NCI-H2196 treated with DMSO at 0.1 percent for 48 hours (cell line): ENCODE results near the gene DNAH10.
A peak's percentile ranks its signal among the peaks of the same experiment; 100 is the strongest.
"Not testable (repeated sequence)": the region's sequence is repeated elsewhere in the genome, so short reads cannot be mapped to it uniquely, and the experiment has no call there.

Experiments
- DNase-seq: peaks from one replicate; lab custom pipeline; 2025; ENCODE audit not compliant: unreplicated experiment; lab: John Stamatoyannopoulos, UW

Gene DNAH10

DNA sequence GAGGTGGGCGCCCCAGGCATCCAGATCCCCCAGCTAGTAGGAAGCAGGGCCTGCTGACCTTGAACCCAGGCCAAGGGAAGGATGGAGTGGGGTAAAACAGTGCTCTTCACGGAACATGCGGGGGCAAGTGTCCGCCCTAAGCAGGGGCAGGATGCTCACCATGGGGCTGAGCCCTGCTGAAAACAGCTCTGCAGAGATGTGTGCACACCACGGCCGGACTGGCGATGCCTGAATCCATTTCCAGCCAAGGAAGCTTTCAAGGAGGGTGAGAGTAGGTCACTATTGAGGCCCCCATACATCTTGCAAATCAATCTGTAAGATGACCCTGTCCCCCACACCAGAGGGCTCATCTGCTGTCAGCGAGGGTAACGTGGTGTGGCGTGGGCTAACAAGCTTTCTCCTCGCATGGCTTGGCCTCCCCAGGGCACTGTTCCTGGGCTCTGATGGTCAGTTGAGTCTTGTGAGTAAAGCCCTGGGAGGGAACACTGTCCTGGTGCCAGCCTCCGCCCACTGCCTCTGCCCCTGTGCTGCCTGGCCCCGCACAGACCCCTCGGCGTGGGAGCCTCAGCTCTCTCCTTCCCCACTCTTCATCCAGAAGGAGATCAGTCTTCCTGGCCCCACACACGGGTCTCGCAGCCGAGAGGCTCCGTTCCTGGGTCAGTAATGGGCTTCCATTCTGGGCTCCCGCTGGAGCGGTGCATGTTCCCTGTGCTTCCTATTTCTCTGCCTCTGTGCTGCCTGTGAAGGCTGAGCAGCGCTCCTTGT is 141.4 kb downstream of the DNAH10 start:
- no peak for DNase-seq

DNA sequence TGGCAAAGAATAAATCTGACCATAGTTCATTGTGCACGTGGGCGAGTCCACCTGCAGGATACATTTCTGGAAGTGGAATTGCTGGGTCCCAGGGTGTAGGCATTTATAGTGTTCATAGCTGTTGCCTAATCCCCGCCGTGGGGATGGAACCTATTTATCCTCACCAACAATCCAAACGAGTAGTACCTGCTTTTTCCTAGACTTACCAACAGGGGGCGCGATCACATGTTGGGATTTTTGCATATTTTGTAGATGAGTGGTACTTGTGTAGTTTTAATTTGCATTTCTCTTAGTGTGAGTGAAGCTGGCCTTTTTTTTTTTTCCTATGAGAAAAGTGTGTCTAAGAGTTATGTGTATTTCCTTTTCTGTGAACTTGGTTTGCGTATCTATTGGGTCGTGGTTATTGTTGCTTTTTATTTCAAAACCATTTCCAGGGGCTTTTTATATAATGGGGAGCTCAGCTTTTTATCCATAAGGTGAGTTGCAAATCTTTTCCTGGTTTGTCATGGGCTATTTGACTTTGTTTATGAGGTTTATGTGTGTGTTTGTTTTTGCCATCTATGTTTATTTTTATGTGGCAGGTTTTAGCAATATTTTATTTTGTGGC is 143.3 kb downstream of the DNAH10 start:
- DNase-seq, result peak; percentile 12

DNA sequence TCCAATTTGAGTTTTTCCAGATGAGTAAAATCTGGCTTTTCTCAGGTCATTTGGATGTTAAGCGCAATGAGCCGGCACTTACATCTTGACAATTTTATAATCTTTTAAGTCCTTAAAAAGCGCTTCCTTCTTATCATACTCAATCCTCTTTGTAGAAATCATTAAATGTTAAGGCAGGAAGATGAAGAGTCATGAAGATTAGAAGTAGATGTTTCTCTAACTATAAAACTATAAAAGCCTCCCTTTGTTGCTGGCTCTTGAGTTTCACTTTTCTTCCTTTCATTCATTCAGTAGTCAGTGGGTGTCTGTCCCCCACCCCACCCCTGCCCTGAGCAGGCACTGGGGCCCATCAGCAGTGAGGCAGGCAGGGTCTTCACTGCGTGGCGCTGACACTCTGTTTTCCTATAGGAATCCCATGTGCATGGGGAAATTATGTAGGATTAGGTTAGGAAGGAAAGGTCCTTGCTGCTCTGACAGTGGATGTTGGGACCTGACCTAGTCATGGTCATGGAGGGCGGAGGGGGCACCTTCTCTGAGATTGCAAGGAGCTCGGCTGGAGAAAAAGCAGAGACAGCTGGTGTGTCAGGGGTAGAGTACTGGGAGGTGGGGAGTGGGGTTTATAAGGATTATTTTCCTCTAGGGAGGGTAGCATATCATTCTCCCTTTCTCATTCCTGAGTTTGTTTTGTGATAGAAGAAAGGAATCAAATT is 144.8 kb downstream of the DNAH10 start:
- no peak for DNase-seq

DNA sequence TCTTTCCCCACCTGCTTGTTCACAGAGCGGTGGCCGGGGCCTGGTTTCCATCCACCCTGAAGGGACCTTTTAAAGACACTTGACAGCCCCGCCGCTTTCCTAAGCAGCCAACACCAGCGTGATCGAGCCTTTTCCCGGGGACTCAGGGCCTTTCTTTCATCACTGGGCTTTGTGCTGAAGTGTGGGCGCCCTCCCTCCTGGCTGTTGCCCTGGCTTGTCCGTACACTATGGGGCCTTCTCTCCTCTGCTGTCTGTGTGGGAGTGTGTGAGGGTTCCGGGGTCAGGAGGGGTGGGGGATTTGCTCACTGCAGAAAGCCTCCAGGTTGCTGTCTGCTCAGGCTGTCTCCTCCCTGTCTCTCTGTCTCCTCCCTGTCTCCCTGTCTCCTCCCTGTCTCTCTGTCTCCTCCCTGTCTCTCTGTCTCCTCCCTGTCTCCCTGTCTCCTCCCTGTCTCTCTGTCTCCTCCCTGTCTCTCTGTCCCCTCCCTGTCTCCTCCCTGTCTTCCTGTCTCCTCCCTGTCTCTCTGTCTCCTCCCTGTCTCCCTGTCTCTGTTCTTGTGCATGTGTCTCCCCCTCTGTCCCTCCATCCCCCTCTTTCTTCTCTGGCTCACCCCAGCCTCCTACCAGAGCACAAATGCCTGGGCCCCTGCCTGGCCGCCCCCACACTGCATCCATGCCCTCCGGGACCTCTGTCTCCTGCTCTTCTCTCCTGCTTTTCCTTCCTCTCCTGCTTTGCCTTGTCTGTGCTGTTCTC is 145.8 kb downstream of the DNAH10 start:
- DNase-seq, result no peak

DNA sequence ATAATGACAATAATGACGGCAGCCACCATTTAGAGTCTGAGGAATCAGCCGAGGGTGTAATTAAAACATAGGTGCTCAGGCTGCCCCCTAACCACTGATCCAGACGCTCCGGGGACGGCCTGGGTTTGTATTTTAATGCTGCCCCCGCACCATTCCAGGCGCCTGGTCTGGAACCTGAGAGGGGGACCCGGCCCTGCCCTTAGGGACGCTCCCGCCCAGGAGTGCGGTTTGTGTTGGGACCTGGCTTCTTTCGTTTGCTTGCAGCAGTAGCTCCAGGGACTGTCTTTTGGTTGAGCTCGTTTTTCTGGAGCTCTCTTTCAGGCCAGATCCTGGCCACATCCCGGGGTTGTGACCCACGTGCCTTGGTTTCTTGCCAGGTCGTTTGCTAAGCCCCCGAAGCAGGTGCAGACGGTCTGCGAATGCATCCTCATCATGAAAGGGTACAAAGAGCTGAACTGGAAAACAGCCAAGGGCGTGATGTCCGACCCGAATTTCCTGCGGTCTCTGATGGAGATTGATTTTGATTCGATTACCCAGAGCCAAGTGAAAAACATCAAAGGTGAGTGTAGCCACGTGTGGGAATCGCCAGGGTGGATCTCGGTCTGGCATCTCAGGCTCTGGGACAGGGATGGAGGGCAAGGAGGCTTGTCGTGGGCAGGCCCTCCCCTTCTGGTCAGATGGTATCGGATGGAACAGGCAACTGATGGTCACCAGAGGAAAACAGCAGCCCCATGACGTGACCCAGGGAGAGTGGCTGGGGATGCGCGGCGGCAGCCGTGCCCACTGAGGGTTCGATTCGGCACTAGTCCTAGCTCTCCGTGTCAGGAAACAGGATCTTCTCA is 147.0 kb downstream of the DNAH10 start:
- DNase-seq, result no peak

GRCh38 chr12:123910057-123910456 is 148.0 kb downstream of the DNAH10 start:
- DNase-seq, result no peak

GRCh38 chr12:123910761-123911193 is 148.7 kb downstream of the DNAH10 start:
- DNase-seq, result no peak

DNA sequence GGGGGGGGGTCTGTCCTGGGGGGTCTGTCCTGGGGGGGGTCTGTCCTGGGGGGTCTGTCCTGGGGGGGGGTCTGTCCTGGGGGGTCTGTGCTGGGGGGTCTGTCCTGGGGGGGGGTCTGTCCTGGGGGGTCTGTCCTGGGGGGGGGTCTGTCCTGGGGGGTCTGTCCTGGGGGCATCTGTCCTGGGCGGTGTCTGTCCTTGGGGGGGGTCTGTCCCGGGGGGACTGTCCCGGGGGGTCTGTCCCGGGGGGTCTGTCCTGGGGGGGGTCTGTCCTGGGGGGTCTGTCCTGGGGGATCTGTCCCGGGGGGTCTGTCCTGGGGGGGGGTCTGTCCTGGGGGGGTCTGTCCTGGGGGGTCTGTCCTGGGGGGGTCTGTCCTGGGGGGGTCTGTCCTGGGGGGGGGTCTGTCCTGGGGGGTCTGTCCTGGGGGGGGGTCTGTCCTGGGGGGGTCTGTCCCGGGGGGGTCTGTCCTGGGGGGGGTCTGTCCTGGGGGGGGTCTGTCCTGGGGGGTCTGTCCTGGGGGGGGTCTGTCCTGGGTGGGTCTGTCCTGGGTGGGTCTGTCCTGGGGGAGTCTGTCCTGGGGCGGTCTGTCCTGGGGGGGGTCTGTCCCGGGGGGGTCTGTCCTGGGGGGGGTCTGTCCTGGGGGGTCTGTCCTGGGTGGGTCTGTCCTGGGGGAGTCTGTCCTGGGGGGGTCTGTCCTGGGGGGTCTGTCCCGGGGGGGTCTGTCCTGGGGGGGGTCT is 149.7 kb downstream of the DNAH10 start:
- not testable (repeated sequence) for DNase-seq

GRCh38 chr12:123912415-123913380 is 150.6 kb downstream of the DNAH10 start:
- DNase-seq, result no peak

- DNase-seq, result no peak
These were observed 152.7 kb downstream of the DNAH10 start for GRCh38 chr12:123914726-123915333.

- no peak for DNase-seq
These were observed 154.6 kb downstream of the DNAH10 start for GRCh38 chr12:123916729-123917128.

GRCh38 chr12:123917337-123917850 is 155.3 kb downstream of the DNAH10 start:
- DNase-seq, result no peak

GRCh38 chr12:123919980-123920360 is 157.9 kb downstream of the DNAH10 start:
- DNase-seq, result no peak

DNA sequence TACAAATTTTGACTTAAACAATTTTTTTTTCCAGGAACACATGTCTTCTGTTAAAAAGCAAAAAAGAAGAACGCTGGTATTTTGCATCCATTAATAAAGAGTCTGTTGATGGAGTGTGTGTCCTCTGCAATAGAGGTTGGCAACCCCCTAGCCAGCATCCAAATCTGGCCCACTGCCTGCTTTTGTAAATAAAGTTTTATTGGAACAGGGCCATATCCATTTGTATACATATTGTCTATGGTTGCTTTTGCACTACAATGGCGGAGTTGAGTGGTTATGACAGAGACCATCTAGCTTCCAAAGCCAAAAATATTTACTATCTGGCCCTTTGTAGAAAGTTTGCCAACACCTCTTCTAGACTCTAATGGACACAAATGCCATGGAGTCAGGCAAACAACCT is 160.9 kb downstream of the DNAH10 start:
- DNase-seq, result no peak

DNA sequence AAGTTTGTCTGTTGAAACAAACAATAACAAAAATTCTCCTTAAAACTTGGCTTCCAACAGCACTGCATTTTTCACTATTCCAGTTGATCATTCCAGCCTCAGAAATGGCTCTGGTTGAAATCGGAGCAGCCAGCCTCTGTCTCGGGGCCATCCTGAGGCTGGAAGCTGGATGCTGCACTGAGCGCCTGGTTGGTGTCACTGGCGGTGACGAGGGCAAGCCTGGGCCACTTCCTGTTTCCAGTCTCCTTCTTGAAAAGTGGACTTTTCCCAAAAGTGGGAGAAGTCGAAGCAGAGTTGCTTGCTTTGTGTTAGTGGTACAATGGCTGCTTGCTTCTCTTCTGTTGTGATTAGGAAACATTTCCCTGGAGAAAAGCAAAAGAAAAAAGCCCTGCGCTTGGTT is 161.8 kb downstream of the DNAH10 start:
- no peak for DNase-seq

- DNase-seq, result no peak
These were observed 162.4 kb downstream of the DNAH10 start for GRCh38 chr12:123924539-123924938.

- no peak for DNase-seq
These were observed 166.3 kb downstream of the DNAH10 start for GRCh38 chr12:123928274-123928865.

- no peak for DNase-seq
These were observed 166.8 kb downstream of the DNAH10 start for GRCh38 chr12:123928897-123929296.
